Measurements from ENCODE around the gene ARHGAP36. TPM values are rescaled to one million over a fixed set of nuclear protein-coding genes. Genes with fewer than 3 reads are reported as not detected.

The ARHGAP36 gene
- polyA plus RNA-seq, 1 experiment = not detected

- Histone ChIP-seq H3K27me3 (ENCODE audit: control insufficient read depth, insufficient read depth, low read length) (no peaks in the 10 kb centered on the region), H3K27ac (ENCODE audit: low read depth, low read length) (no peak overlapping the region), H3K9me3 (ENCODE audit: control insufficient read depth, insufficient read depth, low read length) (no peaks in the 10 kb centered on the region), H3K4me3 (ENCODE audit: low read depth, low read length) (no peak overlapping the region)
- no peak for DNase-seq (ENCODE audit: low read depth, low spot score)
- ChIA-PET CTCF (interaction anchor here (1.5 kb wide), 1 partner anchor 16 kb away, joined by 3 read pairs; no protein-coding TSS in a partner anchor), POLR2A (no interaction called here)
- TF ChIP-seq, protein P1, sequence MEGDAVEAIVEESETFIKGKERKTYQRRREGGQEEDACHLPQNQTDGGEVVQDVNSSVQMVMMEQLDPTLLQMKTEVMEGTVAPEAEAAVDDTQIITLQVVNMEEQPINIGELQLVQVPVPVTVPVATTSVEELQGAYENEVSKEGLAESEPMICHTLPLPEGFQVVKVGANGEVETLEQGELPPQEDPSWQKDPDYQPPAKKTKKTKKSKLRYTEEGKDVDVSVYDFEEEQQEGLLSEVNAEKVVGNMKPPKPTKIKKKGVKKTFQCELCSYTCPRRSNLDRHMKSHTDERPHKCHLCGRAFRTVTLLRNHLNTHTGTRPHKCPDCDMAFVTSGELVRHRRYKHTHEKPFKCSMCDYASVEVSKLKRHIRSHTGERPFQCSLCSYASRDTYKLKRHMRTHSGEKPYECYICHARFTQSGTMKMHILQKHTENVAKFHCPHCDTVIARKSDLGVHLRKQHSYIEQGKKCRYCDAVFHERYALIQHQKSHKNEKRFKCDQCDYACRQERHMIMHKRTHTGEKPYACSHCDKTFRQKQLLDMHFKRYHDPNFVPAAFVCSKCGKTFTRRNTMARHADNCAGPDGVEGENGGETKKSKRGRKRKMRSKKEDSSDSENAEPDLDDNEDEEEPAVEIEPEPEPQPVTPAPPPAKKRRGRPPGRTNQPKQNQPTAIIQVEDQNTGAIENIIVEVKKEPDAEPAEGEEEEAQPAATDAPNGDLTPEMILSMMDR (IDR thresholded peaks at IDR 0.05; ENCODE audit: low read depth, low read length) = no peak
Observed at GRCh38 chrX:131053076-131053475, 5.1 kb upstream of the ARHGAP36 start.

GRCh38 chrX:131054906-131055305 is 3.2 kb upstream of the ARHGAP36 start:
- ChIA-PET POLR2A (no interaction called here), CTCF (no interaction called here)
- no peak overlapping the region for H3K4me3 ChIP-seq (ENCODE audit: low read depth, low read length)
- no peaks in the 10 kb centered on the region for H3K9me3 ChIP-seq (ENCODE audit: control insufficient read depth, insufficient read depth, low read length)
- no peaks in the 10 kb centered on the region for H3K27me3 ChIP-seq (ENCODE audit: control insufficient read depth, insufficient read depth, low read length)
- H3K27ac ChIP-seq (ENCODE audit: low read depth, low read length) = no peak overlapping the region
- DNase-seq (ENCODE audit: low read depth, low spot score) = no peak
- TF ChIP-seq, protein P1 (IDR thresholded peaks at IDR 0.05; ENCODE audit: low read depth, low read length) = no peak

- POLR2A ChIA-PET = no interaction called here
- H3K9me3 ChIP-seq (ENCODE audit: control insufficient read depth, insufficient read depth, low read length) = no peaks in the 10 kb centered on the region
- no peaks in the 10 kb centered on the region for H3K27me3 ChIP-seq (ENCODE audit: control insufficient read depth, insufficient read depth, low read length)
- TF ChIP-seq, protein P1 (IDR thresholded peaks at IDR 0.05; ENCODE audit: low read depth, low read length) = no peak
- H3K27ac ChIP-seq (ENCODE audit: low read depth, low read length) = no peak overlapping the region
- no peak overlapping the region for H3K4me3 ChIP-seq (ENCODE audit: low read depth, low read length)
- DNase-seq (ENCODE audit: low read depth, low spot score) = no peak
- CTCF ChIA-PET = no interaction called here
Observed at GRCh38 chrX:131057706-131058105, 440 bp upstream of the ARHGAP36 start.

GRCh38 chrX:131059246-131059645 is 1.1 kb downstream of the ARHGAP36 start:
- Histone ChIP-seq H3K27ac (ENCODE audit: low read depth, low read length) (no peak overlapping the region), H3K9me3 (ENCODE audit: control insufficient read depth, insufficient read depth, low read length) (no peaks in the 10 kb centered on the region), H3K27me3 (ENCODE audit: control insufficient read depth, insufficient read depth, low read length) (no peaks in the 10 kb centered on the region), H3K4me3 (ENCODE audit: low read depth, low read length) (no peak overlapping the region)
- no peak for DNase-seq (ENCODE audit: low read depth, low spot score)
- ChIA-PET CTCF (no interaction called here), POLR2A (no interaction called here)
- TF ChIP-seq, protein P1 (IDR thresholded peaks at IDR 0.05; ENCODE audit: low read depth, low read length) = no peak

DNA sequence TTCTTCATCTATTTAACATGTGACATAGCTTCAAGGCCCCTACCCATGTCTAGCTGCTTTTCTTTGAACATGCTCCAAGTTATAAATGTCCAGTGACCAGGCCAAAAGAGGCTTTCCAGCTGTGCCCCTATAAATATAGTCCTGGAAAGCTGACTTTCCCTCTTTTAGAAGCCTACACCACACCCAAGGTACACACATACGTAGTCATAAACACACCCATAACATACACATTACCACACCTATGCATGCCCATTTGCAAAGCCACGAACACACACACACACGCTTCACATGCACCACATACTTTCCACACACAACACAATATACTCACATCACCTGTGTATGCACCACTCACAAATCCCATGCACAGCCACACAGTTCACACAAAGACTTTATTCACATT is 2.0 kb downstream of the ARHGAP36 start:
- H3K9me3 ChIP-seq (ENCODE audit: control insufficient read depth, insufficient read depth, low read length) = no peaks in the 10 kb centered on the region
- POLR2A ChIA-PET = no interaction called here
- TF ChIP-seq, protein P1 (IDR thresholded peaks at IDR 0.05; ENCODE audit: low read depth, low read length) = no peak
- CTCF ChIA-PET = interaction anchor here (1.5 kb wide), 1 partner anchor 9 kb away, joined by 4 read pairs; no protein-coding TSS in a partner anchor
- no peak overlapping the region for H3K27ac ChIP-seq (ENCODE audit: low read depth, low read length)
- no peak overlapping the region for H3K4me3 ChIP-seq (ENCODE audit: low read depth, low read length)
- DNase-seq (ENCODE audit: low read depth, low spot score) = no peak
- H3K27me3 ChIP-seq (ENCODE audit: control insufficient read depth, insufficient read depth, low read length) = no peaks in the 10 kb centered on the region

Data from AG04450 (cell line).